HCT116 (cell line): ENCODE results near the gene AVEN. TPM values are rescaled to one million over a fixed set of nuclear protein-coding genes. Genes with fewer than 3 reads are reported as not detected.
"Not testable (repeated sequence)": the region's sequence is repeated elsewhere in the genome, so short reads cannot be mapped to it uniquely, and the experiment has no call there.

Experiments
- ATAC-seq: fragments of 200-7000 bp; cut with Tn5 transposase; 2 replicates; pipeline ENCODE4 v1.9.1; 2020; ENCODE audit warnings: mild to moderate bottlenecking, moderate library complexity
- BruUV-seq: library from RNA; stranded (reverse); fragments of 400-500 nt; replicated peaks from 2 replicates; lab custom pipeline; 2021; lab: Mats Ljungman, UMichigan
- CTCF ChIA-PET: fragments of 300-600 bp; sonication (Branson Sonifier 250); formaldehyde crosslinking; loops from one replicate; lab custom pipeline; 2021; ENCODE audit warnings: antibody characterized with exemption; lab: Charles Lee
- POLR2A ChIA-PET: fragments of 300-600, 350-600 bp; sonication (Branson Sonifier 250); formaldehyde crosslinking; loops from one replicate; lab custom pipeline; 2021; ENCODE audit warnings: antibody characterized with exemption; lab: Charles Lee
- RAD21 ChIA-PET, 2 experiments: fragments of 300-600 bp; sonication (Branson Sonifier 250); formaldehyde crosslinking; loops; one replicate each; lab custom pipeline; 2023; ENCODE audit warnings: low total read pairs in 2 of 2; ENCODE audit not compliant: uncharacterized antibody in 2 of 2, unreplicated experiment in 2 of 2, low non-redundant PET in 1 of 2; lab: Charles Lee
- DNase-seq: peaks from one replicate; pipeline ENCODE4 v3.0.0-alpha.2; 2010; ENCODE audit warnings: low read depth, low spot score
- H2AFZ ChIP-seq: fragments of 200-600 bp; shearing (Covaris generic), sonication (generic); 2 replicates; pipeline ENCODE4 v1.6.1; 2017; ENCODE audit warnings: low read depth, mixed run types, mixed read lengths, antibody characterized with exemption, low read length; ENCODE audit not compliant: poor library complexity, severe bottlenecking
- H3K27ac ChIP-seq: 2 replicates; pipeline ENCODE4 v1.5.1; 2012; ENCODE audit warnings: low read depth, low read length
- H3K27me3 ChIP-seq: fragments of 200-600 bp; sonication (generic); 2 replicates; pipeline ENCODE4 v1.6.1; 2016; ENCODE audit warnings: mixed run types, low read length, mixed read lengths; ENCODE audit not compliant: insufficient read depth
- H3K36me3 ChIP-seq, 2 experiments: fragments of 200-500 bp in 1 of 2; fragments of 200-600 bp in 1 of 2; sonication (Bioruptor generic) in 1 of 2; sonication (generic) in 1 of 2; 2 replicates each; pipeline versions ENCODE4 v1.5.1 to v1.6.1; 2014 to 2016; ENCODE audit warnings: low read length in 2 of 2, inconsistent platforms in 1 of 2, mixed read lengths in 1 of 2, mixed run types in 1 of 2; ENCODE audit not compliant: insufficient read depth in 2 of 2, control insufficient read depth in 1 of 2
- H3K4me1 ChIP-seq, 2 experiments: fragments of 200-600 bp in 1 of 2; sonication (generic) in 1 of 2; 2 replicates each; pipeline versions ENCODE4 v1.5.1 to v1.6.1; 2012 to 2017; ENCODE audit warnings: low read length in 2 of 2, inconsistent platforms in 1 of 2, mild to moderate bottlenecking in 1 of 2, mixed read lengths in 1 of 2, mixed run types in 1 of 2, moderate library complexity in 1 of 2; ENCODE audit not compliant: insufficient read depth in 2 of 2, control insufficient read depth in 1 of 2
- H3K4me2 ChIP-seq: fragments of 200-600 bp; sonication (generic); 2 replicates; pipeline ENCODE4 v1.6.1; 2017; ENCODE audit warnings: mixed run types, low read length, mixed read lengths
- H3K4me3 ChIP-seq, 2 experiments: fragments of 200-600 bp in 1 of 2; sonication (generic) in 1 of 2; replicated peaks in 1 of 2; 2 replicates each; pipeline ENCODE4 v1.5.1; 2011 to 2016; ENCODE audit warnings: low read length in 2 of 2, control low read depth in 1 of 2, low read depth in 1 of 2, mild to moderate bottlenecking in 1 of 2, mixed read lengths in 1 of 2, mixed run types in 1 of 2
- H3K79me2 ChIP-seq: fragments of 200-600 bp; sonication (generic); 2 replicates; pipeline ENCODE4 v1.6.1; 2017; ENCODE audit warnings: mild to moderate bottlenecking, mixed run types, low read length, moderate library complexity, mixed read lengths; ENCODE audit not compliant: insufficient read depth
- H3K9ac ChIP-seq: fragments of 200-600 bp; sonication (generic); 2 replicates; pipeline ENCODE4 v1.6.1; 2016; ENCODE audit warnings: low read length, mixed read lengths
- H3K9me2 ChIP-seq: fragments of 200-600 bp; sonication (generic), shearing (Covaris generic); 2 replicates; pipeline ENCODE4 v1.6.1; 2017; ENCODE audit warnings: mixed run types, mild to moderate bottlenecking, moderate library complexity; ENCODE audit not compliant: insufficient read depth
- H3K9me3 ChIP-seq, 2 experiments: fragments of 200-500 bp in 1 of 2; fragments of 200-600 bp in 1 of 2; sonication (Bioruptor generic) in 1 of 2; sonication (generic) in 1 of 2; 2 replicates each; pipeline ENCODE4 v1.6.1; 2014 to 2017; ENCODE audit warnings: low read length in 2 of 2, mixed read lengths in 2 of 2, inconsistent platforms in 1 of 2, low read depth in 1 of 2, mild to moderate bottlenecking in 1 of 2, mixed run types in 1 of 2, moderate library complexity in 1 of 2; ENCODE audit not compliant: control insufficient read depth in 1 of 2, insufficient read depth in 1 of 2
- H4K20me1 ChIP-seq: fragments of 200-600 bp; sonication (generic), shearing (Covaris generic); 2 replicates; pipeline ENCODE4 v1.6.1; 2017; ENCODE audit warnings: mixed run types, mild to moderate bottlenecking, moderate library complexity; ENCODE audit not compliant: insufficient read depth
- CBX3 ChIP-seq: IDR thresholded peaks from 2 replicates; pipeline ENCODE4 v1.6.1; 2012; ENCODE audit warnings: low read depth
- EZH2 ChIP-seq: fragments of 200-600 bp; sonication (generic); IDR thresholded peaks from 2 replicates; pipeline ENCODE4 v1.6.1; 2017; ENCODE audit warnings: antibody characterized with exemption, mixed run types
- EZH2phosphoT487 ChIP-seq: fragments of 200-600 bp; IDR thresholded peaks from 2 replicates; pipeline ENCODE4 v1.6.1; 2018; ENCODE audit warnings: antibody characterized with exemption, borderline replicate concordance
- FOSL1 ChIP-seq: IDR thresholded peaks from 2 replicates; pipeline ENCODE4 v1.6.1; 2012; ENCODE audit warnings: low read depth
- JUND ChIP-seq: IDR thresholded peaks from 2 replicates; pipeline ENCODE4 v1.6.1; 2012
- POLR2A ChIP-seq: IDR thresholded peaks from 2 replicates; pipeline ENCODE4 v1.7.0; 2011; ENCODE audit warnings: borderline replicate concordance; ENCODE audit not compliant: insufficient read depth, insufficient read length; ENCODE audit errors: extremely low read depth
- POLR2AphosphoS5 ChIP-seq: IDR thresholded peaks from 2 replicates; pipeline ENCODE4 v1.6.1; 2011; ENCODE audit warnings: mild to moderate bottlenecking, low read depth, low read length, moderate library complexity
- RAD21 ChIP-seq: IDR thresholded peaks from 2 replicates; pipeline ENCODE4 v1.6.1; 2012; ENCODE audit warnings: low read depth, mild to moderate bottlenecking
- SIN3A ChIP-seq: IDR thresholded peaks from 2 replicates; pipeline ENCODE4 v1.6.1; 2012; ENCODE audit warnings: low read depth
- SRF ChIP-seq: IDR thresholded peaks from 2 replicates; pipeline ENCODE4 v1.6.1; 2012; ENCODE audit warnings: low read depth
- TCF7L2 ChIP-seq: IDR thresholded peaks from 2 replicates; pipeline ENCODE4 v1.7.0; 2011; ENCODE audit warnings: borderline replicate concordance, inconsistent platforms; ENCODE audit not compliant: insufficient read depth, insufficient read length; ENCODE audit errors: extremely low read depth
- intact Hi-C: fragments of 100-400 bp; cut with micrococcal nuclease; formaldehyde crosslinking; loops from 2 replicates; pipeline ENCODE4 v1.10.0; 2022
- total RNA-seq: library from RNA; stranded (reverse); gene quantifications from one replicate; pipeline ENCODE4 v1.2.1, GENCODE V29; 2021; ENCODE audit not compliant: unreplicated experiment
- TF ChIP-seq, protein P1 (sequence below): IDR thresholded peaks from 2 replicates; pipeline ENCODE4 v1.6.1; 2011; ENCODE audit warnings: mild to moderate bottlenecking, low read length, moderate library complexity; ENCODE audit not compliant: insufficient replicate concordance; ENCODE audit errors: extremely low read depth
- TF ChIP-seq, protein P2 (sequence below): IDR thresholded peaks from 2 replicates; pipeline ENCODE4 v1.6.1; 2012; ENCODE audit warnings: low read depth

The AVEN gene
- total RNA-seq, 1 experiment from 2014 or later: 6.8 TPM

DNA sequence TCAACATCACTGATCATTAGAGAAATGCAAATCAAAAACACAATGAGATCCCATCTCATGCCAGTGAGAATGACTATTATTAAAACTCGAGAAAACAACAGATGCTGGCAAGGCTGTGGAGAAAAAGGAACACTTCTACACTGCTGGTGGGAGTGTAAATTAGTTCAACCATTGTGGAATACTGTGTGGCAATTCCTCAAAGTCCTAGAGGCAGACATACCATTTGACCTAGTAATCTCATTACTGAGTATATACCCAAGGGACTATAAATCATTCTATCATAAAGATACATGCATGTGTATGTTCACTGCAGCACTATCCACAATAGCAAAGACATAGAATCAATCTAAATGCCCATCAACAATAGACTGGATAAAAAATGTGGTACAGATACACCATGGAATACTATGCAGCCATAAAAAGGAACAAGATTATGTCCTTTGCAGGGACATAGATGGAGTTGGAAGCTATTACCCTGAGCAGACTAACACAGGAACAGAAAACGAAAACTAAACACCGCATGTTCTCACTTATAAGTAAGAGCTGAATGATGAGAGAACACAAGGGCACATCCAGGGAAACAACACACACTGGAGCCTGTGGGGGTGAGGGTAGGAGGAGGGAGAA, 15.2 kb upstream of the AVEN start (continued):
- TF ChIP-seq TCF7L2 (no peak), RAD21 (no peak), CBX3 (no peak), POLR2AphosphoS5 (no peak), EZH2 (no peak)

DNA sequence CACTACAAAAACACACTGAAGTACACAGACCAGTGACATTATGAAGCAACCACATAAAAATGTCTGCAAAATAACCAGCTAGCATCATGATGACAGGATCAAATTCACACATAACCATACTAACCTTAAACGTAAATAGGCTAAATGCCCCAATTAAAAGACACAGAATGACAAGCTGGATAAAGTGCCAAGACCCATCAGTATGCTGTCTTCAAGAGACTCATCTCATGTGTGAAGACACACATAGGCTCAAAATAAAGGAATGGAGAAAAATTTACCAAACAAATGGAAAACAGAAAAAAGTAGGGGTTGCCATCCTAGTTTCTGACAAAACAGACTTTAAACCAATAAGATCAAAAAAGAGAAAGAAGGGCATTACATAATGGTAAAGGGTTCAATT, 11.4 kb upstream of the AVEN start:
- BruUV-seq, H3K79me2 ChIP-seq, intact Hi-C loops, RAD21 ChIA-PET, H3K9me3 ChIP-seq, H3K4me1 ChIP-seq, H2AFZ ChIP-seq, H3K36me3 ChIP-seq, H3K27me3 ChIP-seq, H3K4me3 ChIP-seq, H3K9ac ChIP-seq, ATAC-seq, H3K4me2 ChIP-seq, DNase-seq, POLR2A ChIA-PET, H4K20me1 ChIP-seq, H3K9me2 ChIP-seq, H3K27ac ChIP-seq: not testable (repeated sequence)
- CTCF ChIA-PET: interaction anchor here (1.2 kb wide), 1 partner anchor 9 kb away, joined by 3 read pairs; no protein-coding TSS in a partner anchor

DNA sequence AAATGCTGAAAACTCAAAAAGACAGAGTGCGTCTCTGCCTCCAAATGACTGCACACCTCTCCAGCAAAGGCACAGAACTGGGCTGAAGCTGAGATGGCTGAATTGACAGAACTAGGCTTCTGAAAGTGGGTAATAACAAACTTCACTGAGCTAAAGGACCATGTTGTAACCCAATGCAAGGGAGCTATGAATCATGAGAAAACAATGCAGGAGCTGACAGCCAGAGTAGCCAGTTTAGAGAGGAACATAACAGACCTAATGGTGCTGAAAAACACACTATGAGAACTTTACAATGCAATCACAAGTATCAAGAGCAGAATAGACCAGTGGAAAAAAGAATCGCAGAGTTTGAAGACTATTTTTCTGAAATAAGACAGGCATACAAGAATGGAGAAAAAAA, 10.1 kb upstream of the AVEN start:
- H3K9me3 ChIP-seq: no peaks in the 10 kb centered on the region
- no peaks in the 10 kb centered on the region for H3K4me1 ChIP-seq
- CTCF ChIA-PET: interaction anchor here (1.2 kb wide), 1 partner anchor 10 kb away, joined by 3 read pairs; no protein-coding TSS in a partner anchor
- ATAC-seq (no peak), DNase-seq (no peak)
- H3K36me3 ChIP-seq: no peaks in the 10 kb centered on the region
- no peak overlapping the region for H3K4me2 ChIP-seq
- no peaks in the 10 kb centered on the region for H3K79me2 ChIP-seq
- RAD21 ChIA-PET: no interaction called here
- no peak overlapping the region for H3K9ac ChIP-seq
- no peaks in the 10 kb centered on the region for H3K27me3 ChIP-seq
- BruUV-seq: no TSS peak
- H4K20me1 ChIP-seq: no peaks in the 10 kb centered on the region
- POLR2A ChIA-PET: no interaction called here
- H2AFZ ChIP-seq: no peak overlapping the region
- H3K4me3 ChIP-seq: no peak overlapping the region
- H3K27ac ChIP-seq: no peak overlapping the region
- H3K9me2 ChIP-seq: no peaks in the 10 kb centered on the region
- intact Hi-C loops: no loop called here
- TF ChIP-seq SIN3A (no peak), TCF7L2 (no peak), JUND (no peak), FOSL1 (no peak), POLR2A (no peak), EZH2phosphoT487 (no peak), CBX3 (no peak), SRF (no peak)
- TF ChIP-seq, protein P1, sequence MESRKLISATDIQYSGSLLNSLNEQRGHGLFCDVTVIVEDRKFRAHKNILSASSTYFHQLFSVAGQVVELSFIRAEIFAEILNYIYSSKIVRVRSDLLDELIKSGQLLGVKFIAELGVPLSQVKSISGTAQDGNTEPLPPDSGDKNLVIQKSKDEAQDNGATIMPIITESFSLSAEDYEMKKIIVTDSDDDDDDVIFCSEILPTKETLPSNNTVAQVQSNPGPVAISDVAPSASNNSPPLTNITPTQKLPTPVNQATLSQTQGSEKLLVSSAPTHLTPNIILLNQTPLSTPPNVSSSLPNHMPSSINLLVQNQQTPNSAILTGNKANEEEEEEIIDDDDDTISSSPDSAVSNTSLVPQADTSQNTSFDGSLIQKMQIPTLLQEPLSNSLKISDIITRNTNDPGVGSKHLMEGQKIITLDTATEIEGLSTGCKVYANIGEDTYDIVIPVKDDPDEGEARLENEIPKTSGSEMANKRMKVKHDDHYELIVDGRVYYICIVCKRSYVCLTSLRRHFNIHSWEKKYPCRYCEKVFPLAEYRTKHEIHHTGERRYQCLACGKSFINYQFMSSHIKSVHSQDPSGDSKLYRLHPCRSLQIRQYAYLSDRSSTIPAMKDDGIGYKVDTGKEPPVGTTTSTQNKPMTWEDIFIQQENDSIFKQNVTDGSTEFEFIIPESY: no peak
- TF ChIP-seq, protein P2, sequence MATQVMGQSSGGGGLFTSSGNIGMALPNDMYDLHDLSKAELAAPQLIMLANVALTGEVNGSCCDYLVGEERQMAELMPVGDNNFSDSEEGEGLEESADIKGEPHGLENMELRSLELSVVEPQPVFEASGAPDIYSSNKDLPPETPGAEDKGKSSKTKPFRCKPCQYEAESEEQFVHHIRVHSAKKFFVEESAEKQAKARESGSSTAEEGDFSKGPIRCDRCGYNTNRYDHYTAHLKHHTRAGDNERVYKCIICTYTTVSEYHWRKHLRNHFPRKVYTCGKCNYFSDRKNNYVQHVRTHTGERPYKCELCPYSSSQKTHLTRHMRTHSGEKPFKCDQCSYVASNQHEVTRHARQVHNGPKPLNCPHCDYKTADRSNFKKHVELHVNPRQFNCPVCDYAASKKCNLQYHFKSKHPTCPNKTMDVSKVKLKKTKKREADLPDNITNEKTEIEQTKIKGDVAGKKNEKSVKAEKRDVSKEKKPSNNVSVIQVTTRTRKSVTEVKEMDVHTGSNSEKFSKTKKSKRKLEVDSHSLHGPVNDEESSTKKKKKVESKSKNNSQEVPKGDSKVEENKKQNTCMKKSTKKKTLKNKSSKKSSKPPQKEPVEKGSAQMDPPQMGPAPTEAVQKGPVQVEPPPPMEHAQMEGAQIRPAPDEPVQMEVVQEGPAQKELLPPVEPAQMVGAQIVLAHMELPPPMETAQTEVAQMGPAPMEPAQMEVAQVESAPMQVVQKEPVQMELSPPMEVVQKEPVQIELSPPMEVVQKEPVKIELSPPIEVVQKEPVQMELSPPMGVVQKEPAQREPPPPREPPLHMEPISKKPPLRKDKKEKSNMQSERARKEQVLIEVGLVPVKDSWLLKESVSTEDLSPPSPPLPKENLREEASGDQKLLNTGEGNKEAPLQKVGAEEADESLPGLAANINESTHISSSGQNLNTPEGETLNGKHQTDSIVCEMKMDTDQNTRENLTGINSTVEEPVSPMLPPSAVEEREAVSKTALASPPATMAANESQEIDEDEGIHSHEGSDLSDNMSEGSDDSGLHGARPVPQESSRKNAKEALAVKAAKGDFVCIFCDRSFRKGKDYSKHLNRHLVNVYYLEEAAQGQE: no peak
